NCI-H774 (cell line): ENCODE measurements around the gene F2.

Experiments
- DNase-seq: peaks from one replicate; lab custom pipeline; 2025; lab: John Stamatoyannopoulos, UW

The F2 gene

DNA sequence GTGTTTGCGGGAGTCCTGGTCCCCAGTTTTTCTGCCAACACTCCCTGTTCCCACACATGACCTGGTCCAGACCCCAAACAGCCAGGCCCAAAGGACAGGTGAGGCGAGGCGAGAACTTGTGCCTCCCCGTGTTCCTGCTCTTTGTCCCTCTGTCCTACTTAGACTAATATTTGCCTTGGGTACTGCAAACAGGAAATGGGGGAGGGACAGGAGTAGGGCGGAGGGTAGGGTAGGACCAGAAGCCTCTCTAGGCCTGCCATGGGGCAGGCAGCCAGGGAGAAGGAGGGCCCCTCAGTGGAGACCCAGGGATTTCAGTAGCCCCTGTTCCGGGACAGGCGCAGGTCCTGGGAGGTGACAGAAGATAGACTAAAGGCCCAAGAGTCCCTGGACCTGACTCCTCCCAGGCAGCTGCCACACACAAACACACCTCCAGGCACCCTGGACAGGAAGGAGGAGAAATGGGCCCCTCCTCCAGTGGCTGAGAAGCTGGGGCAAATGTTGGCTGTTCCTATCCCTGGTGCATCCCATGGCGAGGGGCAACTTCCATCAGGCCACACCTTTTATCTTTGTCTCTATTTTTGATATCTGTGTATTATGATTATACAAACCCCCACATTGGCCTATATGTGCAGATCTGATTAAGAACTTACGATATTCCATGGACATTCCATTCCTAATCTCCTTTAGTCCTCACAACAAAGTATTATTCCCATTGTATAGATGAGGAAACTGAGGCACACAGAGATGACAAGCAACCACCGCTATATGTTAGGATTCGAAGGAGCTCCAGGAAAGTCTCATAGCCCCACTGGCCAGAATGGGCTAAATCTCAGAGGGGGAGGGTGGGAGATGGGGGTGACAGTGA is 626 bp upstream of the F2 start:
- peak; percentile 82 for DNase-seq

DNA sequence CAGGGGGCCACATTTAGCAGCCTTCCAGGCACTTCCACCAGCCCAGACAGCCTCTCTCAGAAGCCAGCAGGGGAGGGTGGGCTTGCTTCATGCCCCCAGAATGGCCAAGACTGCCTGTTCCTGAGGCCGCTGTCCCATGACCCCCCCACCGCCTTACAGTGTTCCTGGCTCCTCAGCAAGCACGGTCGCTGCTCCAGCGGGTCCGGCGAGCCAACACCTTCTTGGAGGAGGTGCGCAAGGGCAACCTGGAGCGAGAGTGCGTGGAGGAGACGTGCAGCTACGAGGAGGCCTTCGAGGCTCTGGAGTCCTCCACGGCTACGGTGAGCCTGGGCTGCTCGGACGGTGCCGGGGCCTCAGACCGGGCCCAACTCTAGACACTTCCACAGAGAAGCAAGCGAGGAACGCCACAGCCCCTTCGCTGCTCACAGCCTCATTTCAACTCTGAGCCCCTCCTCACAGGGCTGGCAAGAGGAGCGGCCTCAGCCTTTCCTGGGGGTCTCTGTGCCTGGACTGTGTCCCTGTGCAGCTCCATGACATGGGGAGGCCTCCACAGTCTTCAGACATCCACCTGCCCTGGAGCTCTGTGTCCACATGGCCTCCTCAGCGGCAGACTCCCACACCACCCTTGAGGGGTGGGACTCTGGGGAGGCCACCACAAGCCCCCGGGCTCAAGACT is 668 bp downstream of the F2 start:
- no peak for DNase-seq

DNA sequence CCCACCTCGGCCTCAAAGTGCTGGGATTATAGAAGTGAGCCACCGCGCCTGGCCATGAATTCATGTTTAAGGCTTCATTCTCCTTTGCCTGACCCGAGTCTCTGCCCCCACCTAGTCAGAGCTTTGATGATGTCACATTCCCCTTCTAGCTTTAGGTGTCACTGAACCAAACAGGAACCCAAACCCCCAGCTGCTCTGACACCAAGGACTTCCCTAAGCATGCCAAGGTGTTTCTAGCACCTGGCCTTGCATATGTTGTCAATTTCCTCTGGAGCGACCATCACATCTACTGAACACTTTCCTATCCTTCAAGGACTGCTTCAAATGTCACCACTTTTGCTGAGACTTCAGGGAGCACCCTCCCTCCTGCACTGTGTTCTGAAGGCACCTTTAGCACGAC is 2.3 kb downstream of the F2 start:
- DNase-seq, result no peak

DNA sequence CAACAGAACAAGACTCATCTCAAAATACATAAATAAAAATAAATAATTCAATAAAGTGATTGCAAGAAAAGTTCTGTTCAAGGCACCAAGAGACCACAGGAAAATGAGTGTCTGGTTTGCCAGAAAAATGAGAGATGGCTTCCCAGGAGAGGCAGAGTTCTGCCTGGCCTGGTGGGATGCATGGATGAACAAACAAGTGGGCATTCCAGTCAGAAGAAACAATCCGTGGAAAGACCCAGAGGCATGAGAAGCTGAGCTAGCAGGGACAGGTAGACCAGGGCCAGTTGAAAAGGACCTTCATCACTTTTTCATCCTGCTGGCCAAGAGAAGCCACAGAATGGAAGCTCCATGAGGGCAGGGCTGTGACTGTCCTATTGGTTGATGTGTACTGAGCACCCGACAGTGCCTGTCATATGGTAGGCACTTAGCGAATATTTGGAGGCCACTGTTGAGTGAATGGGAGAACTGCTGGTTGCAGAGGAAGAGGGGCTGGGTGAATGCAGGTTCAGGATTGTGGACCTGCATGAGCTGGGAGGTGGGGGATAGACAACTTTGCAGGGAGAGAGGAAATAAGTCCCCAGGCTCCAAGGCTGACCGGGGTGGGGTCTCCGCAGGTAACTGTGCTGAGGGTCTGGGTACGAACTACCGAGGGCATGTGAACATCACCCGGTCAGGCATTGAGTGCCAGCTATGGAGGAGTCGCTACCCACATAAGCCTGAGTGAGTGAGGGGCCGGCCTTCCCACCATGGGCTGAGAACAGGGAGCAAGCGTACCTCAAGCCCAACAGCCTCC is 3.7 kb downstream of the F2 start:
- DNase-seq, result no peak

DNA sequence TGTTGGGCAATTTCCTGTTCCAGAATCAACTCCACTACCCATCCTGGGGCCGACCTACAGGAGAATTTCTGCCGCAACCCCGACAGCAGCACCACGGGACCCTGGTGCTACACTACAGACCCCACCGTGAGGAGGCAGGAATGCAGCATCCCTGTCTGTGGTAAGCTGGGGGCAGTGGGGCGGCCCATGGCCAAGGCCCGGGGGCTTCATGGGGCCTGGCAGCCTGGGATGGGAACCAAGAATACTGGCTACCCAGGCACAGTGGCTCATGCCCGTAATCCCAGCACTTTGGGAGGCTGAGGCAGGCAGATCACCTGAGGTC is 4.3 kb downstream of the F2 start:
- no peak for DNase-seq

DNA sequence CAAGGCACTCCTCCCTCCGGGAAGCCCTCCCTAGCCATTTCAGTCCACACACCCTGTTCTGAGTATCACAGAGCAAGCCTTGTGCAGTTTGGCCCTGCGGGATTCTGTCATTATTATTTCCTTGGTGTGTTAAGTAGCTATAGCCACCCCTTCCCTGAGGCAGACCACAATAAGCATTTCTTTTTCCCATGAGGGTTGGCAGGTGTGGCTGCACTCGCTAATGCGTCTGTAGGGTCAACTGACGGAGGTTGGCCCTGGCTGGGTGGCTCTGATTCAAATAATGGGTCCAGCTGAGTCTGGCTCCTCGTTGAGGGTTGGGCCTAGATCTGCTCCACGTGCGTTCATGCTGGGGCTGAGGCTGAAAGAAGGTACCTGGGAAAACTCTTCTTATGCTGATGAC is 5.1 kb downstream of the F2 start:
- DNase-seq, result no peak

DNA sequence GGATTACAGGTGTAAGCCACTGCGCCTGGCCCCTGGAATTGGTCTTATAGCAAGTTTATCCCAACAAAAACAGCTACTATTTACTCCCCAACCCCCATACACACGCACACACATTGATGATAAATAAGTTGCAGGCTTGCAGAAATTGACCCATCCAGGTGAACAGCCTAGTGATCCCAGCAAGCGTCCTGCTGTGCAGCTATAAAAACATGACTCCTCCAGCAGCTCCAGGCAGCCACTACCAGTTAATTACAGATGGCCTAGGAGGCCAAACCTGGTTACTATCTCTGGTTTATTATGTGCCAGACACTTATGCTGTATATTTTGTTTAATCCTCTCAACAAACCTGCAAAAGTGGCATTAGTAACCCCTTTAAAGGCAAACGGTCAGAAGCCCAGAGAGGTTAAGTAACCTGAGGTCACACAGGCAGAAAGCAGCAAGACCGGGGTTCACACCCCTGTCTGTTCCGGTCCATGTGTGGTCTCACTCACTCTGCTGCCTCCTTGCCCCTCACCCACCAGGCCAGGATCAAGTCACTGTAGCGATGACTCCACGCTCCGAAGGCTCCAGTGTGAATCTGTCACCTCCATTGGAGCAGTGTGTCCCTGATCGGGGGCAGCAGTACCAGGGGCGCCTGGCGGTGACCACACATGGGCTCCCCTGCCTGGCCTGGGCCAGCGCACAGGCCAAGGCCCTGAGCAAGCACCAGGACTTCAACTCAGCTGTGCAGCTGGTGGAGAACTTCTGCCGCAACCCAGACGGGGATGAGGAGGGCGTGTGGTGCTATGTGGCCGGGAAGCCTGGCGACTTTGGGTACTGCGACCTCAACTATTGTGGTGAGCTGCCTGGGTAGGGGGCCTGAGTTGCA is 6.6 kb downstream of the F2 start:
- no peak for DNase-seq

- DNase-seq, result no peak
Measured at GRCh38 chr11:46726206-46726862, 7.3 kb downstream of the F2 start.

GRCh38 chr11:46727952-46728658 is 9.1 kb downstream of the F2 start:
- no peak for DNase-seq

DNA sequence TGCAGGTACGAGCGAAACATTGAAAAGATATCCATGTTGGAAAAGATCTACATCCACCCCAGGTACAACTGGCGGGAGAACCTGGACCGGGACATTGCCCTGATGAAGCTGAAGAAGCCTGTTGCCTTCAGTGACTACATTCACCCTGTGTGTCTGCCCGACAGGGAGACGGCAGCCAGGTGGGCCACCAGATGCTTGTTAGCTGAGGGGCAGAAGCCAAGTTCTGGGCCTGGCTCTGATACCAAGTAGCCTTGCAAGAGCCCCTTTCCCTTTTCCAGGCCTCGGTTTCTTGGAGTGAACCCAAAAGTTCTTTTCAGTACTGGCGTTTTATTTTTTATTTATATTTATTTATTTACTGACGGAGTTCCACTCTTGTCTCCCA is 9.6 kb downstream of the F2 start:
- no peak for DNase-seq

DNA sequence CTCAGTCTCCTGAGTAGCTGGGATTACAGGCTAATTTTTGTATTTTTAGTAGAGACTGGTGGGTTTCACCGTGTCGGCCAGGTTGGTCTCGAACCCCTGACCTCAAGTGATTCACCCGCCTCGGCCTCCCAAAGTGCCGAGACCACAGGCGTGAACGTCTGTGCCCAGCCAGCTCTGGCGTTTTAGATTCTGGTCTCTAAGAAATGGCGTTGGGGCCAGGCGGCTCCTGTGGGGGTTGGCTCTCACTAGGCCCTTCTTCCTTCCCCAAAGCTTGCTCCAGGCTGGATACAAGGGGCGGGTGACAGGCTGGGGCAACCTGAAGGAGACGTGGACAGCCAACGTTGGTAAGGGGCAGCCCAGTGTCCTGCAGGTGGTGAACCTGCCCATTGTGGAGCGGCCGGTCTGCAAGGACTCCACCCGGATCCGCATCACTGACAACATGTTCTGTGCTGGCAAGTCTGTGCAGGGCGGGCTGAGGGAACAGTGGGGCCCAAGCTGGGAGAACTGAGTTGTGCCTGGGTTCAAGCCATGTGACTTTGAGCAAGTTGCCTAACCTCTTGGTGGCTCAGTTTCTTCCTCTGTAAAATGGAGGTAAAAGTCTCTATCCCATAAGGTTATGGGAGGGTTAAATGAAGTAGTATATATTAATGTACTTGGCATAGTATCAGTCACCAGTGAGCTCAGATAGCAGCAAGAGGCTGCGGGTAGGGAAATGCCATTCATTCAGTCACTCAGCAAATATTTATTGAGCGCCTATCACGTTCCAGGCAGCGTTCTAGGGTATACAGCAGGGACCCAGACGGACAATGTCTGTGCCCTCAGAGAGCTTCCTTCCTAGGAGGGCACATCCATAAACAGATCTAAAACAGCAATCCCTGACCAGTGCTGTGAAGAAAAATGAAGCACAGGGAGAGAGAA is 10.4 kb downstream of the F2 start:
- no peak for DNase-seq

GRCh38 chr11:46731545-46731944 is 12.5 kb downstream of the F2 start:
- DNase-seq, result no peak

- no peak for DNase-seq
Measured at GRCh38 chr11:46733234-46733633, 14.2 kb downstream of the F2 start.

DNA sequence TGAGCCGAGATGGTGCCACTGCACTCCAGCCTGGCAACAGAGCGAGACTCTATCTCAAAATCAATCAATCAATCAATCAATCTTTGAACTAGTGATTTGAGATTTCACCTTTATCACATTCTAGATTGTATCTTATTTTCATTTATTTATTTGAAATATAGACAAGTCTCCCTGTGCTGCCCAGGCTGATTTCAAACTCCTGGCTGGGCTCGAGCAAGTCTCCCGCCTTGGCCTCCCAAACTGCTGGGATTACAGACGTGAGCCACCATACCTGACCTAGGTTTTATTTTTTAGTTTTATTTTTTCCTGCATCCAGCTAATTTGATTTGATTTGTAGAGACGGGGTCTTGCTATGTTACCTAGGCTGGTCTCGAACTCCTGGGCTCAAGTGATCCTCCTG is 17.1 kb downstream of the F2 start:
- DNase-seq, result no peak

GRCh38 chr11:46736615-46737014 is 17.6 kb downstream of the F2 start:
- DNase-seq, result no peak

DNA sequence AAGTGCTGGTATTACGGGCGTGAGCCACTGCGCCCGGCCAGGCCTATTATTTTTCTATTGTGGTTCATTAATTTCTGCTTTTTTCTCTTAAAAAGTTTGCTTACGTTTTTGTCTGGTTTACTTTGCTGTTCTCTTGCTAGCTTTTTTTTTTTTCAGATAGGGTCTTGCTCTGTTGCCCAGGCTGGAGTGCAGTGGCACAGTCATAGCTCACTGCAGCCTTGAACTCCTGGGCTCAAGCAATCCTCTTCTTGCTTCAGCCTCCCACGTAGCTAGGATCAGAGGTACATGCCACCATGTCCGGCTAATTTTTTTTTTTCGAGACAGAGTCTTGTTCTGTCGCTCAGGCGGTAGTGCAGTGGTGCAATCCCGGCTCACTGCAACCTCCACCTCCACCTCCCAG is 18.7 kb downstream of the F2 start:
- DNase-seq, result no peak

DNA sequence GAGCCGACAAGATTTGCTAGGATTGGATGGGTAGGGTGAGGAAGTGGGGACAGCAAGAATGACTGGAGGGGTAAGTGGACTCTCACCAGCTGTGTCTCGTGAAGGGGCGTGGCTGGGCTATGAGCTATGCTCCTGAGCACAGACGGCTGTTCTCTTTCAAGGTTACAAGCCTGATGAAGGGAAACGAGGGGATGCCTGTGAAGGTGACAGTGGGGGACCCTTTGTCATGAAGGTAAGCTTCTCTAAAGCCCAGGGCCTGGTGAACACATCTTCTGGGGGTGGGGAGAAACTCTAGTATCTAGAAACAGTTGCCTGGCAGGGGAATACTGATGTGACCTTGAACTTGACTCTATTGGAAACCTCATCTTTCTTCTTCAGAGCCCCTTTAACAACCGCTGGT is 19.9 kb downstream of the F2 start:
- no peak for DNase-seq

DNA sequence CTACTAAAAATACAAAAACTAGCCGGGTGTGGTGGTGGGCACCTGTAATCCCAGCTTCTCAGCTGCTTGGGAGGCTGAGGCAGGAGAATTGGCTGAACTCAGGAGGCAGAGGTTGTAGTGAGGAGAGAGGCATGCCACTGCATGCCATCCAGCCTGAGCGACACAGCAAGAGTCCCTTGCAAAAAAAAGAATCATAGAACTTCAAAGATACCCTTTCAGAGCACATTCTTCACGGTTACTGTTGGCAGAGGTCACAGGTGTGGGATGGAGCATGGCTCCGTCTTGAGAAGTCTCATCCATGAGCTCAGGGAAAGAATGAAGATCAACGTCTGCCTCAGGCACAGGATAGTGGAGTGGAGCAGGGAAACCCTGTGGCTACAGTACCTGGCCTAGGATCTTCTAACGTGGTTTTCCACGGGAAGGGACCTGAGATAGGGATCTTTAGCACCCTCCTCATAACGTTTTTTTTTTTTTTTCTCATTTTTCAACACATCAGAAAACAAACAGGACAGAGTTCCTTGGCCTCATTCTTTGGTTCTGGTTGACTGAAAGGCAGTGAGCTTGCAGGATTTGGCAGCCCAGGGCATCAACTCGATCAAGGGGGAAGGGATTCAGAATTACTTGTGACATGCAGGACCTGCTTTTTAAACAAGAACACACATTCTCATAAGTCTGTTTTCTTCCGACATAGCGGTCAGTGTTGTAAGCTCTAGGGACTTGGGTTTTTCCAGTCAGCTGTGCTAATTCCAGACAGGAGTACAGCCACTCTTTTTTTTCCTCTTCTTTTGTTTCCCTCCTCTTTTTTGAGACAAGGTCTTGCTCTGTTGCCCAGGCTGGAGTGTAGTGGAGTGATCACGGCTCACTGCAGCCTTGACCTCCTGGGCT is 22.8 kb downstream of the F2 start:
- DNase-seq, result no peak

GRCh38 chr11:46743043-46743442 is 24.0 kb downstream of the F2 start:
- no peak for DNase-seq
